Colonic mucosa (tissue), 4 donors: ENCODE results near the gene TANGO2. TPM values are rescaled to one million over a fixed set of nuclear protein-coding genes. Genes with fewer than 3 reads are reported as not detected.

Experiments
- DNase-seq: peaks from one replicate; pipeline ENCODE4 v3.0.0-alpha.2; 2020
- H3K27ac ChIP-seq: fragments of 200-600 bp; one replicate; pipeline ENCODE4 v1.8.0; 2021
- H3K27me3 ChIP-seq: fragments of 200-600 bp; one replicate; pipeline ENCODE4 v1.8.0; 2021
- H3K36me3 ChIP-seq: fragments of 200-600 bp; one replicate; pipeline ENCODE4 v1.8.0; 2021
- H3K4me1 ChIP-seq: fragments of 200-600 bp; one replicate; pipeline ENCODE4 v1.8.0; 2021; ENCODE audit warnings: mild to moderate bottlenecking
- H3K4me3 ChIP-seq: fragments of 200-600 bp; one replicate; pipeline ENCODE4 v1.8.0; 2021
- H3K9ac ChIP-seq, 2 donors: one replicate each; pipeline ENCODE4 v1.7.0; 2013; ENCODE audit warnings: control low read depth in 2 of 2, low read depth in 2 of 2, low read length in 2 of 2
- H3K9me3 ChIP-seq: fragments of 200-600 bp; one replicate; pipeline ENCODE4 v1.8.0; 2021
- intact Hi-C: fragments of 100-400 bp; cut with DNase I; formaldehyde crosslinking; loops from one replicate; pipeline ENCODE4 v1.14.1; 2022
- total RNA-seq, 2 donors: library from RNA; stranded (reverse); fragmentation: NEBNext Ultra II Directional in 1 of 2; extraction: Animal tissue kit (Norgen Biotek cat#: 25700) in 1 of 2; gene quantifications; one replicate each; pipeline ENCODE4 v1.2.1, GENCODE V29; 2021
- TF ChIP-seq, protein P1 (sequence below): fragments of 200-600 bp; IDR thresholded peaks from one replicate; pipeline ENCODE4 v1.8.0; 2022; ENCODE audit warnings: antibody characterized with exemption, mild to moderate bottlenecking
- donor health status: healthy.
- donor health status: DM: no; HTN: no; CAD: no.
- donor health status: DM: no; HTN: no; CAD: no.

TANGO2 gene
- total RNA-seq, 2 donors from 2014 or later = 22.1 to 34.1 TPM

DNA sequence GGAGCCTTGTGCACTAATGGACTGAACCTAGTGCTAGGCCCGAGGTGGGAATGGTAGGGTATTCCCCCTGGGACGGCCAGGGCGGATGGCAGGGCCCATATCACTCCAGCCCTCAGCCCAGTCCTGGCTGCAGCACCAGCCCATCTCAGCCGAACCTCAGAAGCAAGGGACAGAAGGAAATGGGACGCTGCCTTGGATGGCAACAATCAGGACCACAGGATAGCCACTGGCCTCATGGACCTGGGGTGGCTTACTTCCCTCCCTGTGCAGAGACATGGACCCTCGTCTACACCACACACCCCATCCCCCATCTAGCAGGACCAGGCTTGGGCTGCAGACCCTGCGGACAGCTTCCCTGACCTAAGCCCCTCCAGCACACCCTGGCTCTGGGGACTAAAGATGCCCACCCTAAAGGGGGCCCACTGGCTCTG is 28.4 kb upstream of the TANGO2 start:
- H3K9me3 ChIP-seq = no peaks in the 10 kb centered on the region
- TF ChIP-seq, protein P1, sequence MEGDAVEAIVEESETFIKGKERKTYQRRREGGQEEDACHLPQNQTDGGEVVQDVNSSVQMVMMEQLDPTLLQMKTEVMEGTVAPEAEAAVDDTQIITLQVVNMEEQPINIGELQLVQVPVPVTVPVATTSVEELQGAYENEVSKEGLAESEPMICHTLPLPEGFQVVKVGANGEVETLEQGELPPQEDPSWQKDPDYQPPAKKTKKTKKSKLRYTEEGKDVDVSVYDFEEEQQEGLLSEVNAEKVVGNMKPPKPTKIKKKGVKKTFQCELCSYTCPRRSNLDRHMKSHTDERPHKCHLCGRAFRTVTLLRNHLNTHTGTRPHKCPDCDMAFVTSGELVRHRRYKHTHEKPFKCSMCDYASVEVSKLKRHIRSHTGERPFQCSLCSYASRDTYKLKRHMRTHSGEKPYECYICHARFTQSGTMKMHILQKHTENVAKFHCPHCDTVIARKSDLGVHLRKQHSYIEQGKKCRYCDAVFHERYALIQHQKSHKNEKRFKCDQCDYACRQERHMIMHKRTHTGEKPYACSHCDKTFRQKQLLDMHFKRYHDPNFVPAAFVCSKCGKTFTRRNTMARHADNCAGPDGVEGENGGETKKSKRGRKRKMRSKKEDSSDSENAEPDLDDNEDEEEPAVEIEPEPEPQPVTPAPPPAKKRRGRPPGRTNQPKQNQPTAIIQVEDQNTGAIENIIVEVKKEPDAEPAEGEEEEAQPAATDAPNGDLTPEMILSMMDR = no peak
- no peak overlapping the region for H3K9ac ChIP-seq
- H3K27me3 ChIP-seq = no peaks in the 10 kb centered on the region
- no peak overlapping the region for H3K4me3 ChIP-seq
- intact Hi-C loops = no loop called here
- H3K4me1 ChIP-seq = no peaks in the 10 kb centered on the region
- H3K36me3 ChIP-seq = no peaks in the 10 kb centered on the region
- no peak for DNase-seq
- no peak overlapping the region for H3K27ac ChIP-seq

DNA sequence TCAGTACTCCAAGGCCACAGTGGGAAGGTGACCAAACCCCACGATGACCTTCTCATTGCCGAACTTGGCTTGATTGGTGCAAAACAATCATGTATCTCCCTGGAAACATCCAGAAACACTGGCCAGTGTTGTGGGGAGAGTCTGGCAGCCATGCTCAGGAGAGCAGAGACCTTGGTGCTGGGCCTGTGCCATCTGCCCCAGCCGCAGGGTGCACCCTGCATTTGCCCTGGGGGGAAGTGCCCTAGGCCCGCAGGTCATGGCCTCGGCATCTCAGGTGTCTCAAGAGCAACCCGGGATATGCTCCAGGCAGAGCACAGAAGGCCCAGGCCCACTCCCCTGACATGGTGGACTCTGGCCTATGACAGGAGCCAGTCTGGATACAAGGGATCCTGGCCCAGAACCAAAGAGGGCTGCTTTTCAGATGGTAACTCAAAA is 28.0 kb upstream of the TANGO2 start:
- Histone ChIP-seq H3K9ac (no peak overlapping the region), H3K4me1 (no peaks in the 10 kb centered on the region), H3K9me3 (no peaks in the 10 kb centered on the region), H3K27me3 (no peaks in the 10 kb centered on the region), H3K4me3 (no peak overlapping the region), H3K27ac (no peak overlapping the region), H3K36me3 (no peaks in the 10 kb centered on the region)
- intact Hi-C loops = no loop called here
- TF ChIP-seq, protein P1 = no peak
- DNase-seq = no peak

DNA sequence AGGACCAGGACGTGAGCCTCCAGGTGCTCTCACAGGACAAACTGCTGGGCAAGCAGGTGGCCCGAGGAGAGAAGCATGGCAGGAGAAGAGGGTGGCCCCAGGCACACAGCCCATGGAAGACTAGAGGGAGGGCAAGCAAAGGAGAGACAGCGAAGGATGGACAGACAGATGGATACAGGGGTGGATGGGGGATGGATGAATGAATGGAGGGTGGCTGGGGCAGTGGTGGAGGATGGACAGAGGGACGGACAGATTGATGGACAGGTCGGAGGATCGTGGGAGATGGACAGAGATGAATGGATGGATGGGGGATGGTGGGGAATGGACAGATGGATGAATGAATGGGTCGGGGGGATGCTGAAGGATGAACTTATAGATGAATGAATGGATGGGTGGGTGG is 27.0 kb upstream of the TANGO2 start:
- Histone ChIP-seq H3K27ac (no peak overlapping the region), H3K9ac (no peak overlapping the region), H3K27me3 (no peaks in the 10 kb centered on the region), H3K9me3 (no peaks in the 10 kb centered on the region), H3K4me3 (no peak overlapping the region), H3K4me1 (no peaks in the 10 kb centered on the region), H3K36me3 (no peaks in the 10 kb centered on the region)
- no peak for DNase-seq
- TF ChIP-seq, protein P1 = no peak
- intact Hi-C loops = no loop called here

- no peak for DNase-seq
- intact Hi-C loops = no loop called here
- Histone ChIP-seq H3K9me3 (no peaks in the 10 kb centered on the region), H3K4me1 (no peaks in the 10 kb centered on the region), H3K36me3 (no peaks in the 10 kb centered on the region), H3K4me3 (no peak overlapping the region), H3K27ac (no peak overlapping the region), H3K9ac (no peak overlapping the region), H3K27me3 (no peaks in the 10 kb centered on the region)
- TF ChIP-seq, protein P1 = no peak
These were observed 25.9 kb upstream of the TANGO2 start for GRCh38 chr22:19994851-19995610.

DNA sequence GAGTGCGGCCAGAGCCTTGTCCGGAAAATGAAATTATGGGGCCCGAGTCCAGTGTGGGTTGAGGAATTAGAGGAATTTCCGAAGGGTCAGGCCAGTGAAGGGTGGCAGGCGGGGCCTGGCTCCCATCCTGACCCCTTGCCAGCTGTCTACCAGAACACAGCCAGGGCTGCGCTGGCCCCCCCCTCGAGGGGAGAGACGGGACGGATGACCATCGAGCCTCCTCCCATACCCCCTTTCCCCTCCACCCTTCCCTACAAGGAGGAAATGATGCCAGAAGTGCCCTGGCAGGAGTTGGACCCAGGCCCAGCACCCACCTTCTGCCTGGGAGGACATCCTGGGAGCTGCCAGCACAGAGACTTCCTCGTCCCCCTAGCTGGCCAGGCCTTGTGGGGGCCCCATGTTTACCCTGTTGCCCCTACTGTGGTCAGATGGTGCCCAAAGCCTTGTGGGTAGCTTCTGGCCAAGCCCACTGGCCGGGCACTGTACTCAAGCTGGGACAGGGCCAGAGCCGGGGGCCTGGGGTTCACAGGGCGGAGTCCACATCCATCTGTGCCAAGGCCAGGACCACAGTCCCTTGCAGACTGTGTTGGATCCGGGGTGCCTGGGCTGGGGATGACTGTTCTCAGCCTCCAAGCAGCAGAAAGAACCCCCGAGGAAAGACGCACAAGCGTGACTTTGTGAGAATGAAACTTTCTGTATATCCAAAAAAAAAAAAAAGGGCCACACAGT is 25.1 kb upstream of the TANGO2 start:
- Histone ChIP-seq H3K27ac (no peak overlapping the region), H3K4me3 (no peak overlapping the region), H3K9ac (no peak overlapping the region), H3K4me1 (no peaks in the 10 kb centered on the region), H3K9me3 (no peaks in the 10 kb centered on the region), H3K27me3 (no peaks in the 10 kb centered on the region), H3K36me3 (no peaks in the 10 kb centered on the region)
- DNase-seq = no peak
- intact Hi-C loops = no loop called here
- TF ChIP-seq, protein P1 = no peak
